Endothelial cell of umbilical vein (primary cell): ENCODE measurements around the gene IL36B. TPM values are rescaled to one million over a fixed set of nuclear protein-coding genes. Genes with fewer than 3 reads are reported as not detected.

Experiments
- BruUV-seq: library from RNA; stranded (reverse); fragments of 400-500 nt; replicated peaks from 2 replicates; lab custom pipeline; 2021; lab: Mats Ljungman, UMichigan
- CTCF ChIA-PET: fragments of 300-600, 350-600 bp; sonication (Branson Sonifier 250); formaldehyde crosslinking; loops from one replicate; lab custom pipeline; 2021; ENCODE audit warnings: antibody characterized with exemption, inconsistent platforms; lab: Charles Lee
- POLR2A ChIA-PET: fragments of 300-600, 350-600 bp; sonication (Branson Sonifier 250); formaldehyde crosslinking; loops from one replicate; lab custom pipeline; 2021; ENCODE audit warnings: antibody characterized with exemption, inconsistent platforms; lab: Charles Lee
- DNase-seq: peaks from one replicate; pipeline ENCODE4 v3.0.0-alpha.2; 2011; ENCODE audit warnings: low read depth, low spot score
- FAIRE-seq: peaks from 2 replicates; lab custom pipeline; 2011; peaks lifted over from hg19 to GRCh38; lab: Jason Lieb, UNC
- H2AFZ ChIP-seq: 2 replicates; pipeline ENCODE4 v1.6.0; 2012; ENCODE audit warnings: low read depth, low read length, control low read depth, inconsistent platforms
- H3K27ac ChIP-seq: 2 replicates; pipeline ENCODE4 v1.5.1; 2011; ENCODE audit warnings: low read depth, mild to moderate bottlenecking, control low read depth, low read length, moderate library complexity; ENCODE audit not compliant: insufficient read depth
- H3K27me3 ChIP-seq, 2 experiments: 2 replicates each; pipeline versions ENCODE4 v1.6.0 to v1.6.1; 2011; ENCODE audit warnings: low read length in 2 of 2, mixed read lengths in 1 of 2; ENCODE audit not compliant: control insufficient read depth in 2 of 2, insufficient read depth in 2 of 2
- H3K36me3 ChIP-seq, 2 experiments: 2 replicates in 1 of 2; 3 replicates in 1 of 2; pipeline ENCODE4 v1.5.1; 2011; ENCODE audit warnings: low read length in 2 of 2, mild to moderate bottlenecking in 1 of 2, moderate library complexity in 1 of 2; ENCODE audit not compliant: control insufficient read depth in 2 of 2, insufficient read depth in 2 of 2; ENCODE audit errors: extremely low read depth in 1 of 2
- H3K4me1 ChIP-seq: 3 replicates; pipeline ENCODE4 v1.5.1; 2011; ENCODE audit warnings: mild to moderate bottlenecking, low read length; ENCODE audit not compliant: control insufficient read depth, insufficient read depth; ENCODE audit errors: extremely low read depth
- H3K4me2 ChIP-seq: 2 replicates; pipeline ENCODE4 v1.6.1; 2011; ENCODE audit warnings: low read length, control low read depth, mixed read lengths; ENCODE audit not compliant: insufficient read depth
- H3K4me3 ChIP-seq, 3 experiments: fragments of 200-600 bp in 1 of 3; sonication (generic), shearing (Covaris generic) in 1 of 3; replicated peaks in 1 of 3; 2 replicates each; pipeline ENCODE4 v1.5.1; 2011 to 2016; ENCODE audit warnings: control low read depth in 3 of 3, low read length in 3 of 3, mild to moderate bottlenecking in 2 of 3, inconsistent platforms in 1 of 3, low read depth in 1 of 3, moderate library complexity in 1 of 3; ENCODE audit not compliant: insufficient read depth in 1 of 3
- H3K79me2 ChIP-seq: 2 replicates; pipeline ENCODE4 v1.6.0; 2012; ENCODE audit warnings: low read length, inconsistent platforms; ENCODE audit not compliant: control insufficient read depth, insufficient read depth
- H3K9ac ChIP-seq: replicated peaks from 2 replicates; pipeline ENCODE3; 2011; ENCODE audit warnings: low read length, control low read depth; ENCODE audit not compliant: insufficient read depth; ENCODE audit errors: extremely low read depth
- H3K9me1 ChIP-seq: replicated peaks from 3 replicates; pipeline ENCODE4 v1.6.0; 2011; ENCODE audit warnings: mild to moderate bottlenecking, low read length; ENCODE audit not compliant: control insufficient read depth, insufficient read depth; ENCODE audit errors: extremely low read depth
- H3K9me3 ChIP-seq: replicated peaks from 2 replicates; pipeline ENCODE4 v1.5.1; 2012; ENCODE audit warnings: low read length, inconsistent platforms; ENCODE audit not compliant: control insufficient read depth, insufficient read depth
- H4K20me1 ChIP-seq: replicated peaks from 2 replicates; pipeline ENCODE3; 2011; ENCODE audit warnings: mild to moderate bottlenecking, low read length; ENCODE audit not compliant: control insufficient read depth, insufficient read depth; ENCODE audit errors: extremely low read depth
- EZH2 ChIP-seq: IDR thresholded peaks from 2 replicates; pipeline ENCODE4 v1.6.1; 2012; ENCODE audit warnings: borderline replicate concordance, low read depth, mild to moderate bottlenecking, moderate library complexity, low read length, inconsistent platforms; ENCODE audit not compliant: severe bottlenecking
- FOS ChIP-seq: IDR thresholded peaks from 2 replicates; pipeline ENCODE4 v1.6.1; 2011; ENCODE audit warnings: mild to moderate bottlenecking, low read length, moderate library complexity, borderline replicate concordance; ENCODE audit not compliant: insufficient read depth
- GATA2 ChIP-seq: IDR thresholded peaks from 2 replicates; pipeline ENCODE4 v1.7.0; 2011; ENCODE audit warnings: low read depth, mild to moderate bottlenecking, moderate library complexity, mixed read lengths, low read length; ENCODE audit not compliant: insufficient read length, insufficient read depth
- JUN ChIP-seq: IDR thresholded peaks from 2 replicates; pipeline ENCODE4 v1.6.1; 2011; ENCODE audit warnings: borderline replicate concordance, low read depth; ENCODE audit not compliant: insufficient read length, insufficient read depth
- MYC ChIP-seq: IDR thresholded peaks from one replicate; pipeline ENCODE4 v1.6.1; 2011; ENCODE audit warnings: mild to moderate bottlenecking, low read depth, low read length
- POLR2A ChIP-seq: IDR thresholded peaks from 2 replicates; pipeline ENCODE4 v1.6.1; 2012; ENCODE audit warnings: low read depth, mild to moderate bottlenecking, control low read depth, low read length
- POLR2AphosphoS5 ChIP-seq: IDR thresholded peaks from 2 replicates; pipeline ENCODE4 v1.6.1; 2012; ENCODE audit warnings: low read depth, mild to moderate bottlenecking, control low read depth, low read length, moderate library complexity; ENCODE audit not compliant: insufficient read depth
- dilution Hi-C: fragments of 300-500 bp; cut with MboI; formaldehyde crosslinking; loops from one replicate; pipeline ENCODE4 v1.15.0; 2019; ENCODE audit warnings: low sequenced_read_pairs; ENCODE audit not compliant: extremely low pct_ligation_motif_present
- intact Hi-C: fragments of 100-400 bp; cut with micrococcal nuclease; formaldehyde crosslinking; loops from one replicate; pipeline ENCODE4 v1.10.0; 2022
- polyA plus RNA-seq, 4 experiments: library from polyadenylated mRNA; depleted of rRNA in 3 of 4; stranded (reverse) in 3 of 4; unstranded in 1 of 4; fragments of >200 nt; gene quantifications; 2 replicates each; pipeline versions ENCODE4 v1.2.1 to v1.2.3, GENCODE V29; 2011 to 2012; ENCODE audit warnings: missing spikeins in 1 of 4
- small RNA-seq: library from RNA; depleted of rRNA; stranded (forward); fragments of <200 nt; gene quantifications from one replicate; pipeline ENCODE3, GENCODE V24; 2012; ENCODE audit warnings: low replicate concordance, low read depth; ENCODE audit not compliant: insufficient read depth, insufficient read length
- total RNA-seq: library from RNA; stranded (reverse); gene quantifications from 2 replicates; pipeline ENCODE4 v1.2.3, GENCODE V29; 2021
- TF ChIP-seq, protein P1 (sequence below), 2 donors: IDR thresholded peaks; 1 replicate in 1 of 2; 2 replicates in 1 of 2; pipeline ENCODE4 v1.5.1; 2011; ENCODE audit warnings: low read length in 2 of 2, mild to moderate bottlenecking in 2 of 2, moderate library complexity in 2 of 2, control low read depth in 1 of 2, inconsistent platforms in 1 of 2, low read depth in 1 of 2; ENCODE audit not compliant: insufficient read depth in 1 of 2; ENCODE audit errors: extremely low read depth in 1 of 2
- TF ChIP-seq, protein P2 (sequence below): IDR thresholded peaks from 2 replicates; pipeline ENCODE4 v1.6.1; 2011; ENCODE audit not compliant: insufficient read depth, insufficient read length

IL36B gene
- total and polyA plus RNA-seq, 2 donors (not counting 3 experiments of a cell fraction or from before 2014, with no cell fraction given) = not detected

GRCh38 chr2:112977559-112978056 is 75.1 kb downstream of the IL36B start, which contains the start of gene IL36G:
Gene IL36G (plus strand): TSS chr2:112978006. CDS start chr2:112978639, 633 bp downstream.
- H3K27me3 ChIP-seq = peaks cover 0 to 6% of the 10 kb centered on the region in 2 experiments
- POLR2A ChIA-PET = no interaction called here
- no peaks in the 10 kb centered on the region for H3K79me2 ChIP-seq
- no peaks in the 10 kb centered on the region for H3K36me3 ChIP-seq
- no peaks in the 10 kb centered on the region for H3K9me1 ChIP-seq
- H2AFZ ChIP-seq = no peak within 1 kb of the TSS
- CTCF ChIA-PET = no interaction called here
- H3K4me1 ChIP-seq = no peaks in the 10 kb centered on the region
- H3K27ac ChIP-seq = no peak within 1 kb of the TSS
- TF ChIP-seq, protein P1, sequence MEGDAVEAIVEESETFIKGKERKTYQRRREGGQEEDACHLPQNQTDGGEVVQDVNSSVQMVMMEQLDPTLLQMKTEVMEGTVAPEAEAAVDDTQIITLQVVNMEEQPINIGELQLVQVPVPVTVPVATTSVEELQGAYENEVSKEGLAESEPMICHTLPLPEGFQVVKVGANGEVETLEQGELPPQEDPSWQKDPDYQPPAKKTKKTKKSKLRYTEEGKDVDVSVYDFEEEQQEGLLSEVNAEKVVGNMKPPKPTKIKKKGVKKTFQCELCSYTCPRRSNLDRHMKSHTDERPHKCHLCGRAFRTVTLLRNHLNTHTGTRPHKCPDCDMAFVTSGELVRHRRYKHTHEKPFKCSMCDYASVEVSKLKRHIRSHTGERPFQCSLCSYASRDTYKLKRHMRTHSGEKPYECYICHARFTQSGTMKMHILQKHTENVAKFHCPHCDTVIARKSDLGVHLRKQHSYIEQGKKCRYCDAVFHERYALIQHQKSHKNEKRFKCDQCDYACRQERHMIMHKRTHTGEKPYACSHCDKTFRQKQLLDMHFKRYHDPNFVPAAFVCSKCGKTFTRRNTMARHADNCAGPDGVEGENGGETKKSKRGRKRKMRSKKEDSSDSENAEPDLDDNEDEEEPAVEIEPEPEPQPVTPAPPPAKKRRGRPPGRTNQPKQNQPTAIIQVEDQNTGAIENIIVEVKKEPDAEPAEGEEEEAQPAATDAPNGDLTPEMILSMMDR (IDR thresholded peaks at IDR 0.05; ENCODE audit: extremely low read depth in 1 of 2, insufficient read depth in 1 of 2, low read depth in 1 of 2, low read length in 2 of 2) = no peak
- TF ChIP-seq FOS (no peak), GATA2 (no peak), JUN (no peak), MYC (no peak), EZH2 (no peak), POLR2AphosphoS5 (no peak), POLR2A (no peak)
- TF ChIP-seq, protein P2, sequence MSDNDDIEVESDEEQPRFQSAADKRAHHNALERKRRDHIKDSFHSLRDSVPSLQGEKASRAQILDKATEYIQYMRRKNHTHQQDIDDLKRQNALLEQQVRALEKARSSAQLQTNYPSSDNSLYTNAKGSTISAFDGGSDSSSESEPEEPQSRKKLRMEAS = no peak
- no peak within 1 kb of the TSS for H3K9ac ChIP-seq
- dilution Hi-C loops (no loop called here), intact Hi-C loops (no loop called here)
- H3K4me2 ChIP-seq = no peak within 1 kb of the TSS
- no peaks in the 10 kb centered on the region for H3K9me3 ChIP-seq
- H4K20me1 ChIP-seq = no peaks in the 10 kb centered on the region
- no TSS peak for BruUV-seq
- no peak for DNase-seq
- no peak within 1 kb of the TSS for H3K4me3 ChIP-seq
- no peak for FAIRE-seq

Small RNAs within 50 kb of the gene (small RNA-seq; reads per million reads assigned to genes)
- not detected for gene HMGN2P23
- gene RNU6-1180P = 0.66 reads per million

Other genes starting within 250 kb of the IL36B start
- gene IL1B, start 216.1 kb downstream of the IL36B start, total RNA-seq = not detected in 2 replicates
- gene IL1B, start 216.1 kb downstream of the IL36B start, polyA plus RNA-seq = 0.25 TPM in 1 of 2 replicates, not detected in the other
- gene IL37, start 141.7 kb downstream of the IL36B start, total RNA-seq = not detected in 2 replicates
- gene IL37, start 141.7 kb downstream of the IL36B start, polyA plus RNA-seq = not detected in 2 replicates
- gene IL36G, start 74.9 kb downstream of the IL36B start, total RNA-seq = not detected in 2 replicates
- not detected in 2 replicates for gene IL36G, start 74.9 kb downstream of the IL36B start, polyA plus RNA-seq
- gene IL36A, start 47.4 kb downstream of the IL36B start, total RNA-seq = not detected in 2 replicates
- not detected in 2 replicates for gene IL36A, start 47.4 kb downstream of the IL36B start, polyA plus RNA-seq
- gene IL36RN, start 6.3 kb upstream of the IL36B start, total RNA-seq = not detected in 2 replicates
- not detected in 2 replicates for gene IL36RN, start 6.3 kb upstream of the IL36B start, polyA plus RNA-seq
- gene IL1F10, start 15.1 kb upstream of the IL36B start, total RNA-seq = not detected in 2 replicates
- not detected in 2 replicates for gene IL1F10, start 15.1 kb upstream of the IL36B start, polyA plus RNA-seq
- not detected in 2 replicates for gene IL1RN, start 74.7 kb upstream of the IL36B start, total RNA-seq
- not detected in 2 replicates for gene IL1RN, start 74.7 kb upstream of the IL36B start, polyA plus RNA-seq
- gene PSD4, start 121.1 kb upstream of the IL36B start, total RNA-seq = 0.09 and 0.24 TPM in 2 replicates
- 0.01 TPM in 1 of 2 replicates, not detected in the other for gene PSD4, start 121.1 kb upstream of the IL36B start, polyA plus RNA-seq
- gene PAX8, start 226.1 kb upstream of the IL36B start, total RNA-seq = 0.22 and 0.28 TPM in 2 replicates
- 0.62 and 1.4 TPM in 2 replicates for gene PAX8, start 226.1 kb upstream of the IL36B start, polyA plus RNA-seq